ENCODE data around the gene AP1G2.

DNA sequence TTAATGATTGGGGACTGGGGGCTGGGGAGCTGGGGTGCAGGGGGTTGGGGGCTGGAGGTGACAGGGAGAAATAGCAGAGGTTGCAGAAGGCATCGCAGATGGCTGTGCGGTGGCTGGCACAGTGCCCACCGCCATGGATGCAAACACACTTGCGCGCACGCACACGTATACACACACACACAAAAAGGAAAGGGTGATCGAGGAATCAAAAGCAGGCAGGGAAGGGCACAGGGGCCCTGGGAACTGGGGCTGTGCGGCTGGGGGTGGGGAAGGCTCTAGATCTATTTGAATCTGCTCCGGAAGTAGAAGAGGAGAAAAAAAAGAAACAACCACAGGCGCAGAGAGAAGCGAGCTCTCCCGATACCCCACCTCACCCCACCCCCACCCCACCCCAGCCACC is 55.4 kb downstream of the AP1G2 start:
- no peak for TF ChIP-seq REST (IDR thresholded peaks at IDR 0.05; ENCODE audit: low read depth)
- TF ChIP-seq, protein P1, sequence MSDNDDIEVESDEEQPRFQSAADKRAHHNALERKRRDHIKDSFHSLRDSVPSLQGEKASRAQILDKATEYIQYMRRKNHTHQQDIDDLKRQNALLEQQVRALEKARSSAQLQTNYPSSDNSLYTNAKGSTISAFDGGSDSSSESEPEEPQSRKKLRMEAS (IDR thresholded peaks at IDR 0.05): no peak
- no peak for TF ChIP-seq TAF1 (IDR thresholded peaks at IDR 0.05; ENCODE audit: low read depth)
- TF ChIP-seq USF1 (IDR thresholded peaks at IDR 0.05): no peak
- TF ChIP-seq CREB1 (IDR thresholded peaks at IDR 0.05; ENCODE audit: low read depth): no peak
- no peak for TF ChIP-seq RAD21 (IDR thresholded peaks at IDR 0.05; ENCODE audit: low read depth)
- TF ChIP-seq EP300 (IDR thresholded peaks at IDR 0.05; ENCODE audit: borderline replicate concordance): no peak
- TF ChIP-seq TCF12 (IDR thresholded peaks at IDR 0.05; ENCODE audit: low read depth): no peak

All from Ishikawa (cell line).